DOHH2 (cell line): Measurements from ENCODE around the gene CSPG5.

ENCODE experiments used
- EZH2phosphoT487 ChIP-seq: fragments of 200-600 bp; sonication (generic); IDR thresholded peaks from 2 replicates; pipeline ENCODE4 v1.6.1; 2017; ENCODE audit warnings: borderline replicate concordance, mild to moderate bottlenecking, antibody characterized with exemption, low read length, moderate library complexity, mixed read lengths
- TF ChIP-seq, protein P1 (sequence below): fragments of 200-600 bp; sonication (generic); IDR thresholded peaks from one replicate; pipeline ENCODE4 v1.5.1; 2014; ENCODE audit warnings: antibody characterized with exemption, mild to moderate bottlenecking, low read depth, low read length; ENCODE audit not compliant: poor library complexity, severe bottlenecking

DNA sequence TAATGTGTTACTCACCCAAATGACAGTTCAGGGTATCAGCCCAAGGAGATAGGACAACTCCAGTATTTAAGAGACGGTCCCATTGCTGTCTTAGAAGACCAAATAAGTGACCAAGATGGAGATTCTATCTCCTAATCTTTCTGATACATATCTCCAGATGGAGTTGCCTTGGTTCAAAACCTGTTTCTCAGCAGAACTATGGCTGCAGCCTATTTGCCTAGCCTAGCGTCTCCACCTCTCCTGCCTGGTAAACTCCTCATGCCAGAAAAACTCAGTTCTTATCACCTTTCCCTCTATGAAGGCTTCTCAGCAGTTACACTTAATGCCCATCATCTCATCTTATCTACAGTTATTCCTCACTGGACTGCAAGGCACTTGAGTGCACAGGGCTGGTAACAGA is 1.2 kb upstream of the CSPG5 start:
- TF ChIP-seq, protein P1, sequence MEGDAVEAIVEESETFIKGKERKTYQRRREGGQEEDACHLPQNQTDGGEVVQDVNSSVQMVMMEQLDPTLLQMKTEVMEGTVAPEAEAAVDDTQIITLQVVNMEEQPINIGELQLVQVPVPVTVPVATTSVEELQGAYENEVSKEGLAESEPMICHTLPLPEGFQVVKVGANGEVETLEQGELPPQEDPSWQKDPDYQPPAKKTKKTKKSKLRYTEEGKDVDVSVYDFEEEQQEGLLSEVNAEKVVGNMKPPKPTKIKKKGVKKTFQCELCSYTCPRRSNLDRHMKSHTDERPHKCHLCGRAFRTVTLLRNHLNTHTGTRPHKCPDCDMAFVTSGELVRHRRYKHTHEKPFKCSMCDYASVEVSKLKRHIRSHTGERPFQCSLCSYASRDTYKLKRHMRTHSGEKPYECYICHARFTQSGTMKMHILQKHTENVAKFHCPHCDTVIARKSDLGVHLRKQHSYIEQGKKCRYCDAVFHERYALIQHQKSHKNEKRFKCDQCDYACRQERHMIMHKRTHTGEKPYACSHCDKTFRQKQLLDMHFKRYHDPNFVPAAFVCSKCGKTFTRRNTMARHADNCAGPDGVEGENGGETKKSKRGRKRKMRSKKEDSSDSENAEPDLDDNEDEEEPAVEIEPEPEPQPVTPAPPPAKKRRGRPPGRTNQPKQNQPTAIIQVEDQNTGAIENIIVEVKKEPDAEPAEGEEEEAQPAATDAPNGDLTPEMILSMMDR, result no peak
- no peak for TF ChIP-seq EZH2phosphoT487
